Activated naive CD8-positive, alpha-beta T cell treated with anti-CD3 and anti-CD28 coated beads for 36 hours (primary cell): ENCODE measurements around the gene CCN5. TPM values are rescaled to one million over a fixed set of nuclear protein-coding genes. Genes with fewer than 3 reads are reported as not detected.
A peak's percentile ranks its signal among the peaks of the same experiment; 100 is the strongest.
"Not testable (repeated sequence)": the region's sequence is repeated elsewhere in the genome, so short reads cannot be mapped to it uniquely, and the experiment has no call there.

Source experiments
- DNase-seq: peaks from one replicate; pipeline ENCODE4 v3.0.0; 2021
- H3K27ac Mint-ChIP-seq: one replicate; pipeline ENCODE4 v1.8.0; 2022; ENCODE audit warnings: mild to moderate bottlenecking, moderate library complexity, mixed read lengths
- H3K27me3 Mint-ChIP-seq: one replicate; pipeline ENCODE4 v1.8.0; 2022; ENCODE audit warnings: mild to moderate bottlenecking, mixed read lengths
- H3K36me3 Mint-ChIP-seq: one replicate; pipeline ENCODE4 v1.8.0; 2021; ENCODE audit warnings: mild to moderate bottlenecking, mixed read lengths
- H3K4me1 Mint-ChIP-seq: one replicate; pipeline ENCODE4 v1.8.0; 2021; ENCODE audit warnings: mixed read lengths
- H3K4me3 Mint-ChIP-seq: one replicate; pipeline ENCODE4 v1.8.0; 2022; ENCODE audit warnings: mild to moderate bottlenecking, moderate library complexity, mixed read lengths
- H3K9me3 Mint-ChIP-seq: one replicate; pipeline ENCODE4 v1.8.0; 2022; ENCODE audit warnings: mixed read lengths
- total RNA-seq, 2 experiments: library from RNA; stranded (reverse); gene quantifications; one replicate each; pipeline ENCODE4 v1.2.3, GENCODE V29; 2021

CCN5 gene
- total RNA-seq, 2 experiments from 2014 or later = not detected

GRCh38 chr20:44746367-44747165 is 31.4 kb downstream of the CCN5 start:
- H3K27me3 Mint-ChIP-seq = peaks cover 35% of the 10 kb centered on the region

DNA sequence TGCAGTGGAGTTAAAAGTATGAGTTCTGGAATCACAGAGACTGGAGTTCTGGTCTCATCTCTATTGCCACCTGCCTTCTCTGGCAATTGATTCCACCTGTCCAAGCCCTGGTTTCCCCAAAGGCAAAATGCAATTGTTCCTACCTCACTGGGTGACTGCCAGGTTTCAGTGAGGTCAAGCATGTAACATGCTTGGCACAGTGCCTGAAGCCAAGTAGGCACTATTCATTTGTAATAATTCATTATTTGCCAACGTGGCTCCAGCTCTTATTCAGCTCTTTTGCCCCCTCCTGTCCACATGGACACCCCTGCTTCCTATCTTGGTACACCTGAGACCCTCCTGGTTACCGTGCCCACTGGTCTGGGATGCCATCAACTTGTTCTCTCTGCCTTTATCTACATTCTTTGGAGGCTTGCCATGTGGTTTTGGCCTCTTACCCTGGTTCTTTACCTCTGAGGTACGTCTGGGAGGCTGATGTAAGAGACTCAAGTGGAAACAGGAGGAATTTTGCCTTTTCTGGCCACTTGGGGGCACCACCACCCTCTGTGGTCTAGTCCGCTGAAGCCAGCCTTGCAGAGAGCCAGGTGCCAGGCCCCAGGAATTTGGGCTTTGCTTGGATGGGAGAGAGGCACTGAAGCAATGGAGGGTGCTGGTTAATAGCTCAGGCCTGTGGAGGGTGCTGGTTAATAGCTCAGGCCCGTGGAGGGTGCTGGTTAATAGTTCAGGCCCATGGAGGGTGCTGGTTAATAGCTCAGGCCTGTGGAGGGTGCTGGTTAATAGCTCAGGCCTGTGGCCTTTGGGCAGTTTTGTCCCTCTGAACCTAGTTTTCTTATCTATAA is 32.2 kb downstream of the CCN5 start:
- Mint-ChIP-seq H3K4me3 (peak overlapping the region; percentile 62), H3K9me3 (no peaks in the 10 kb centered on the region), H3K27me3 (peaks cover 35% of the 10 kb centered on the region), H3K36me3 (peaks cover 2% of the 10 kb centered on the region), H3K27ac (peak overlapping the region; percentile 84), H3K4me1 (peaks cover 12% of the 10 kb centered on the region)
- peak; percentile 62 for DNase-seq

More at GRCh38 chr20:44746367-44747165, 31.4 kb downstream of the CCN5 start:
- peaks cover 2% of the 10 kb centered on the region for H3K36me3 Mint-ChIP-seq
- H3K27ac Mint-ChIP-seq = peak overlapping the region; percentile 50
- no peaks in the 10 kb centered on the region for H3K9me3 Mint-ChIP-seq
- H3K4me3 Mint-ChIP-seq = peak overlapping the region; percentile 77
- H3K4me1 Mint-ChIP-seq = peaks cover 12% of the 10 kb centered on the region
- DNase-seq = no peak

DNA sequence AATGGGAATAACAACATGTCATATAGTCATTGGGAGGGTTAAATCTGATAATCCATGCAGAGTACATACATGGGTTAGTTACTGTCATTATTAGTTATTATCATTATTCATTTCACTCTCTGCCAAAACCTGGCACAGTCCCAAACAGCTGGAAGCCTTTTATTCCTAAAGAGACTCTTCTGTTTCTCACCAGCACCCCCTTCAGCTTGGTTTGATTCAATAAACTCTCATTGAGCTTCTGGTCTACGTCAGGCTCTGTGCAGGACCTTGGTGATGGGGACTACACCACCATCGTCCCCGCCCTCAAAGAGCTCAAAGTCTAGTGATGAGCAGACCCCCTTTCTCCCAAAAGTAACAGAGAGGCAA is 32.8 kb downstream of the CCN5 start:
- H3K27ac Mint-ChIP-seq = no peak overlapping the region
- H3K4me1 Mint-ChIP-seq = peaks cover 12% of the 10 kb centered on the region
- H3K4me3 Mint-ChIP-seq = no peak overlapping the region
- H3K27me3 Mint-ChIP-seq = peaks cover 35% of the 10 kb centered on the region
- H3K9me3 Mint-ChIP-seq = no peaks in the 10 kb centered on the region
- no peak for DNase-seq
- H3K36me3 Mint-ChIP-seq = peaks cover 2% of the 10 kb centered on the region

GRCh38 chr20:44750081-44750805 is 35.1 kb downstream of the CCN5 start:
- H3K4me3 Mint-ChIP-seq = no peak overlapping the region
- H3K9me3 Mint-ChIP-seq = no peaks in the 10 kb centered on the region
- H3K36me3 Mint-ChIP-seq = peaks cover 2% of the 10 kb centered on the region
- no peak overlapping the region for H3K27ac Mint-ChIP-seq
- peak; percentile 31 for DNase-seq
- peaks cover 12% of the 10 kb centered on the region for H3K4me1 Mint-ChIP-seq
- peaks cover 32% of the 10 kb centered on the region for H3K27me3 Mint-ChIP-seq

DNA sequence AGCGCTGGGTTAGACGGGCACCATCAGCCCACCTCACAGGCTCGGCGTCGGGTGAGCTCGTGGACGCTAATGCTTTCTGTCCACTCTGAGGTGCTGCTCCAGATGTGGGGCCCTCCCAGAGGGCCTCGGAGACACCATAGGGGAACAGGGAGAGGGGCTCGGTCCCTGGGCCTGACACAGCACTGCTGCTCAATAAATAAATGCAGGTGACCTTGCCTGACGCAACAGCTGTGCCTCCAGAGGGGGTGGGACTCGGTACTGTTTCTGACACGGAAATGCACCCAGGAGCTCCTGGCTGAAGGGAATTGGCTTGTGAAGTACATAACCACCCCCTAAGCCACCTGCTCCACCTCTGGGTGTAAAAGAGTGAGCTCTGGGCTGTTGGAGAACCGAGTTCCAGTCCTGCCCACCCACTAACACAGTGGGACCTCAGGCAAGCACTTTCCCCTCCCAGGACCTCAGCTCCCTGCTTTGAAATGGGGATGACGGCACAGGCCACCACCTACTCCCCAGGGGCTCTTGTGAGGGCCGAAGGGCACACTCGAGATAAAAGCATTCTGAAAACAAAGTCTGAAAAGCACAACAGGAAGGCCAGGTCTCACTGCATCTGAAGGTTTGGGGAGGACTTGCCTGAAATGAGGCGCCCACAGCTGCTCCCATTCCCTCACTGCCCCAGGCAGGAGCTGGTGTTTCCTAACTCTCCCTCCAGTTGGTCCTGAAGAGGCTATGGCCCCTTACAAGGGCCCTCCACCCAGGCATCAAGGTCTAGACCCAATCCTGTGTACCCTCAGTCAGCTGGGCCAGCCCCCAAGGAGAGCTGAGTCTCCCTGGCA is 37.1 kb downstream of the CCN5 start:
- H3K9me3 Mint-ChIP-seq = no peaks in the 10 kb centered on the region
- no peak for DNase-seq
- H3K27ac Mint-ChIP-seq = no peak overlapping the region
- H3K4me1 Mint-ChIP-seq = peaks cover 3% of the 10 kb centered on the region
- no peak overlapping the region for H3K4me3 Mint-ChIP-seq
- peaks cover 1% of the 10 kb centered on the region for H3K36me3 Mint-ChIP-seq
- peaks cover 21% of the 10 kb centered on the region for H3K27me3 Mint-ChIP-seq

DNA sequence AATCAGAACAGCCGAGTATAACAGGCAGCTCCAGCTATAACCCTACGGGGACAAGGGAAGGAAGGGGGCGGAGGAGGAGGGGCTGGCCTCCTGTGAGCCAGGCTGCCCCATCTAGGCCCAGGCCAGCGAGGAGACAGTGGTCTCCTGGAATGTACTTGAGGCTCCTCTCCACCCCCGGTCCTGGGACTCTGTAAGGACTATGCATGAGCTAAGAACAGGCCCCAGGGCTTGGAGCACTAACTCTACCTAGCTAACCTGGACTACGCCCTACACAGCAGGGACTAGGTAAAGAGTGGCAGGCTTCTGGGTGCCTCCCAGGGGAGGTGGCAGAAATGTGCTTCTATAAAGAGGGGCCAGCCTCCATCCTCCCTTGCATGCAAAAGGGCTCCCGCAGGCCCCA is 39.4 kb downstream of the CCN5 start:
- DNase-seq = no peak
- H3K4me1 Mint-ChIP-seq = peaks cover 1% of the 10 kb centered on the region
- peaks cover 6% of the 10 kb centered on the region for H3K27me3 Mint-ChIP-seq
- no peaks in the 10 kb centered on the region for H3K36me3 Mint-ChIP-seq
- H3K9me3 Mint-ChIP-seq = no peaks in the 10 kb centered on the region
- H3K4me3 Mint-ChIP-seq = no peak overlapping the region
- no peak overlapping the region for H3K27ac Mint-ChIP-seq

- Mint-ChIP-seq H3K4me3 (no peak overlapping the region), H3K27ac (no peak overlapping the region), H3K4me1 (peaks cover 1% of the 10 kb centered on the region), H3K36me3 (no peaks in the 10 kb centered on the region), H3K27me3 (no peaks in the 10 kb centered on the region), H3K9me3 (no peaks in the 10 kb centered on the region)
- DNase-seq = no peak
Observed at GRCh38 chr20:44756011-44756688, 41.0 kb downstream of the CCN5 start.

DNA sequence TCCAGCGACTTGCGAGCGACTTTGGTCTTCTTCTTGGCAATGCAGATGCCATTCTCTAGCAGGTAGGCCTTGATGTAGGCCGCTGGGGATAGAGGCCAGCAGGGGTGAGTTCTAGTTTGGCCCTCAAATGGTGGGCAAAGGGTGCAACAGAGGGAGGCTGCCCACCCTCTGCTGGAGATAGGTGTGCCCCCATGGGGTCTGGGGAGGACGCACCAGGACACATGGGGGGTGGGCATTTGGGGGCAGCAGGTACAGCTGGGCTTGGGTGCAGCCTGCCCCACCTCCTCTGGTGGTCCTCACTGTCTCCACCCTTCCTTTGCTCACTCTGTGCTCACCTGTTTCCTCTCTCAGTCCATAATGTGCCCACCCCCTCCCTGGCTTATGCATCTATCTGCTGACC is 41.8 kb downstream of the CCN5 start:
- no peak overlapping the region for H3K27ac Mint-ChIP-seq
- peaks cover 1% of the 10 kb centered on the region for H3K4me1 Mint-ChIP-seq
- DNase-seq = no peak
- no peak overlapping the region for H3K4me3 Mint-ChIP-seq
- no peaks in the 10 kb centered on the region for H3K27me3 Mint-ChIP-seq
- no peaks in the 10 kb centered on the region for H3K9me3 Mint-ChIP-seq
- no peaks in the 10 kb centered on the region for H3K36me3 Mint-ChIP-seq

GRCh38 chr20:44758247-44759101 is 43.3 kb downstream of the CCN5 start:
- H3K36me3 Mint-ChIP-seq = no peaks in the 10 kb centered on the region
- peaks cover 1% of the 10 kb centered on the region for H3K4me1 Mint-ChIP-seq
- no peaks in the 10 kb centered on the region for H3K27me3 Mint-ChIP-seq
- H3K4me3 Mint-ChIP-seq = no peak overlapping the region
- H3K27ac Mint-ChIP-seq = no peak overlapping the region
- no peaks in the 10 kb centered on the region for H3K9me3 Mint-ChIP-seq
- no peak for DNase-seq

- Mint-ChIP-seq H3K9me3 (no peaks in the 10 kb centered on the region), H3K27ac (no peak overlapping the region), H3K36me3 (no peaks in the 10 kb centered on the region), H3K27me3 (no peaks in the 10 kb centered on the region), H3K4me1 (peaks cover 1% of the 10 kb centered on the region), H3K4me3 (no peak overlapping the region)
- DNase-seq = no peak
Observed at GRCh38 chr20:44759595-44759994, 44.4 kb downstream of the CCN5 start.

- Mint-ChIP-seq H3K4me3 (no peak overlapping the region), H3K27me3 (peaks cover 5% of the 10 kb centered on the region), H3K9me3 (no peaks in the 10 kb centered on the region), H3K36me3 (no peaks in the 10 kb centered on the region), H3K27ac (no peak overlapping the region), H3K4me1 (peaks cover 1% of the 10 kb centered on the region)
- DNase-seq = no peak
Observed at GRCh38 chr20:44761423-44761822, 46.3 kb downstream of the CCN5 start.

DNA sequence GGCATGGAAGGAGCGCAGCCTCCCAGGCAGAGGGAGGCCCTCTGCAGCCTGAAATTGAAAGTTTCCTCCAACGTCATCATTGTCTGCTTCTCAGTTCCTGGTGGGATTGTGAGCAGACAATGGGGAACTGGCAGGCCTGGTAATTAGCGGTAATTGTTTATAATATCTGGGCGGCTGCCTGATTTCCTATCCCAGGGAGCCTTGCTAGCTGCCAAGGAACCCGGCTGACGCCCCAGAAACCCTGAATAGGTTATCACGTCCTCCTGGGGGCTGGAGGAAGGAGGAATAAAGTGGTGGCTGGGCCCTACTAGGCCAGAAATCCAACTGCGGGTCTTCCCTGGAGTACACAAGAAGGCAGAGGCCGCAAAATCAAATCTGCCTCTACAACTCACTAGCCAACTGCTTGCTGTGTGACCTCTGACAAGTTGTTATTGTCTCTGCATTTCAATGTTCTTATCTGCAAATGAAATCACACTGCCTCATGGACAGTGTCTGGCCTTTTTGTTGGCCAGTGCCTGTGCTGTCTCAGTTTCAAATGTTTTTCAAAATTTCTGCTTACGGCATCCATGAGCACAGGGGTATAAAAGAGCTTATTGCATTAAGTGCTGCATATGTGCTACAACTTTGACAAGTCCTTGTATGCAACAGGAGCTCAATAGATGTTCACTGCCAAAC is 47.4 kb downstream of the CCN5 start:
- Mint-ChIP-seq H3K36me3 (no peaks in the 10 kb centered on the region), H3K4me1 (peaks cover 1% of the 10 kb centered on the region), H3K27me3 (peaks cover 5% of the 10 kb centered on the region), H3K27ac (no peak overlapping the region), H3K4me3 (no peak overlapping the region), H3K9me3 (no peaks in the 10 kb centered on the region)
- DNase-seq = no peak

DNA sequence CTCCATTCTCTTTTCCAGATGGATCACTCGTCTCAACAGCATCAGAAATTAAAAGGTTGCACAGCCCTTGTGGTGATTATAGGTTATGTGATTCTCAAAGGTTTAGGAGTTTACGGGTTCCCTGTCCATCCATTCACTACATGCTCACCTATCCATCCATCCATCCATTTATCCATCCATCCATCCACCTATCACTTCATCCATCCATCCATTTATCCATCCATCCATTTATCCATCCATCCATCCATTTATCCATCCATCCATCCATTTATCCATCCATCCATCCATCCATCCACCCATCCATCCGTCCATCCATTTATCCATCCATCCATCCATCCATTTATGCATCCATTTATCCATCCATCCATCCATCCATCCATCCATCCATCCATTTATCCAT is 48.6 kb downstream of the CCN5 start:
- not testable (repeated sequence) for H3K27ac Mint-ChIP-seq, H3K9me3 Mint-ChIP-seq, DNase-seq, H3K27me3 Mint-ChIP-seq, H3K4me3 Mint-ChIP-seq, H3K4me1 Mint-ChIP-seq, H3K36me3 Mint-ChIP-seq
